MCF 10A (cell line): ENCODE results near the gene CITED4. TPM values are rescaled to one million over a fixed set of nuclear protein-coding genes. Genes with fewer than 3 reads are reported as not detected.

Experiments used
- BruUV-seq: library from RNA; stranded (reverse); fragments of 400-500 nt; replicated peaks from 2 replicates; lab custom pipeline; 2021; lab: Mats Ljungman, UMichigan
- CTCF ChIA-PET: fragments of 300-600 bp; sonication (Branson Sonifier 250); formaldehyde crosslinking; extraction: SDS; loops from one replicate; lab custom pipeline; 2021; ENCODE audit warnings: antibody characterized with exemption, inconsistent platforms; lab: Yijun Ruan, JAX
- POLR2A ChIA-PET: fragments of 300-600, 350-650 bp; sonication (Branson Sonifier 250); formaldehyde crosslinking; extraction: SDS; loops from one replicate; lab custom pipeline; 2020; ENCODE audit warnings: antibody characterized with exemption, inconsistent platforms; lab: Yijun Ruan, JAX
- DNase-seq: peaks from one replicate; pipeline ENCODE4 v3.0.0-alpha.2; 2018; ENCODE audit not compliant: unreplicated experiment
- H3K27ac Mint-ChIP-seq: one replicate; pipeline ENCODE4 v1.8.0; 2022; ENCODE audit warnings: mild to moderate bottlenecking, low read depth, mixed read lengths; ENCODE audit not compliant: unreplicated experiment
- H3K27me3 Mint-ChIP-seq: one replicate; pipeline ENCODE4 v1.8.0; 2022; ENCODE audit warnings: mixed read lengths; ENCODE audit not compliant: insufficient read depth, unreplicated experiment
- H3K36me3 Mint-ChIP-seq: one replicate; pipeline ENCODE4 v1.8.0; 2022; ENCODE audit warnings: mild to moderate bottlenecking, moderate library complexity, mixed read lengths; ENCODE audit not compliant: insufficient read depth, unreplicated experiment
- H3K4me1 Mint-ChIP-seq: one replicate; pipeline ENCODE4 v1.8.0; 2022; ENCODE audit warnings: mixed read lengths; ENCODE audit not compliant: insufficient read depth, unreplicated experiment
- H3K4me3 Mint-ChIP-seq: one replicate; pipeline ENCODE4 v1.8.0; 2022; ENCODE audit warnings: mild to moderate bottlenecking, moderate library complexity, mixed read lengths; ENCODE audit not compliant: unreplicated experiment
- H3K9me3 Mint-ChIP-seq: one replicate; pipeline ENCODE4 v1.8.0; 2022; ENCODE audit warnings: mixed read lengths; ENCODE audit not compliant: unreplicated experiment
- CTCF ChIP-seq: fragments of 200-600 bp; IDR thresholded peaks from one replicate; pipeline ENCODE4 v1.8.0; 2022; ENCODE audit warnings: antibody characterized with exemption, mild to moderate bottlenecking; ENCODE audit not compliant: unreplicated experiment
- intact Hi-C: fragments of 100-400 bp; cut with micrococcal nuclease; formaldehyde crosslinking; loops from 2 replicates; pipeline ENCODE4 v1.14.1; 2022
- total RNA-seq: library from RNA; stranded (reverse); gene quantifications from 2 replicates; pipeline ENCODE4 v1.2.3, GENCODE V29; 2022

CITED4 gene
- total RNA-seq, 1 experiment from 2014 or later: 43.5 TPM

- no peaks in the 10 kb centered on the region for H3K4me1 Mint-ChIP-seq
- no peak overlapping the region for H3K27ac Mint-ChIP-seq
- ChIA-PET POLR2A (interaction anchor here (1.4 kb wide), 1 partner anchor 104 kb away, joined by 5 read pairs; no protein-coding TSS in a partner anchor), CTCF (interaction anchor here (0.6 to 19.7 kb wide), 11 partner anchors 13 to 259 kb away, joined by 3 to 609 read pairs (median 4); no protein-coding TSS in a partner anchor)
- TF ChIP-seq CTCF: no peak
- H3K9me3 Mint-ChIP-seq: peaks cover 7% of the 10 kb centered on the region
- intact Hi-C loops: no loop called here
- BruUV-seq: no TSS peak
- H3K27me3 Mint-ChIP-seq: no peaks in the 10 kb centered on the region
- DNase-seq: no peak
- H3K36me3 Mint-ChIP-seq: no peaks in the 10 kb centered on the region
- no peak overlapping the region for H3K4me3 Mint-ChIP-seq
Observed at GRCh38 chr1:40847023-40847745, 15.0 kb downstream of the CITED4 start.

GRCh38 chr1:40845895-40846294 lies 16.3 kb downstream of the CITED4 start:
- CTCF ChIA-PET: interaction anchor here (19.7 kb wide), 1 partner anchor 101 kb away, joined by 609 read pairs; no protein-coding TSS in a partner anchor
- BruUV-seq: no TSS peak
- H3K4me1 Mint-ChIP-seq: no peaks in the 10 kb centered on the region

DNA sequence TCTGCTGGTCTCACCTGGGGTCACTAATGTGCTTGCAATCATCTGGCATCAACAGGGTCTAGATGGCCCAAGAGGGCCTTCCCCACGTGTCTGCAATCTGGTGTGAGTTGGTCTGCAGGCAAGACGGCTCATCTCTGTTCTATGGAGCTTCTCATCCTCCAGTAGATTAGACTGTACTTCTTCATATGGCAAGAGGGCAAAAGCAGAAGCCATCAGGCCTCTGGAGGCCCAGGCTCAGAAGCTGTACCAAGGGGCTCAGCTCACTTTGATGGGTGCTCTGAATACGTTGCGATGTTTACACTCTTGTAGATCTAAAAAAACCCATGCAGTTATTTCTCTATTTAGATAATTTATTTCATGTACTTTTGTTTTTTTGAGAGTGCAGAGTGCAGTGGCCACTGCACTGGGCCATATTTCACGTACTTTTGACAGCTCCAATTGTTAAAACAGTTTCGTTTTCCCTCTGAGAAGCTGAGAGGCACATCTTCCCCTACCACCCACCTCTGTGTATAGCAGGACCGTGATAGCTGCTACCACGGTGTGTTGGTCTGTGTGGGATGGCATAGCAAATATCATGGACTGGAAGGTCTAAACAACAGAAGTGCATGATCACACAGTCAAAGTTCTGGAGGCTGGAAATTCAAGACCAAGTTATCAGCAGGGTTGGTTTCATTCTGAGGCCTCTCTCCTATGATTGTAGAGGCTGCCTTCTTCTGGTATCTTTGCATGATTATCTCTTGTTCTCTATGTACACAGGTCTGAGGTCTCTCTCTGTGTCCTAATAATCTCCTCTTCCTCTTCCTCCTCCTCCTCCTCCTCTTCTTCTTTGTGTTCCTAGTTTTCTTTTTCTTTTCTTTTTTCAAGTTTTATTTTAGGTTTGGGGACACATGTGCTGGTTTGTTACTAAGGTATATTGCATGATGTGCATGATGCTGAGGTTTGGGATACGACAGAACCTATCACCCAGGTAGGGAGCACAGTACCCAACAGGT lies 17.0 kb downstream of the CITED4 start:
- POLR2A ChIA-PET: interaction anchor here (0.6 to 1.1 kb wide), 3 partner anchors 18 to 313 kb away, joined by 3 to 4 read pairs (median 3); no protein-coding TSS in a partner anchor
- no peaks in the 10 kb centered on the region for H3K36me3 Mint-ChIP-seq
- peaks cover 8% of the 10 kb centered on the region for H3K9me3 Mint-ChIP-seq
- no TSS peak for BruUV-seq
- no peak for TF ChIP-seq CTCF
- no peak overlapping the region for H3K4me3 Mint-ChIP-seq
- CTCF ChIA-PET: interaction anchor here (0.6 to 19.7 kb wide), 3 partner anchors 8 to 102 kb away, joined by 4 to 609 read pairs (median 5); no protein-coding TSS in a partner anchor
- H3K4me1 Mint-ChIP-seq: no peaks in the 10 kb centered on the region
- no peak overlapping the region for H3K27ac Mint-ChIP-seq
- intact Hi-C loops: no loop called here
- DNase-seq: no peak
- H3K27me3 Mint-ChIP-seq: no peaks in the 10 kb centered on the region

More at GRCh38 chr1:40845895-40846294, 16.3 kb downstream of the CITED4 start:
- TF ChIP-seq CTCF: no peak
- Mint-ChIP-seq H3K27ac (no peak overlapping the region), H3K4me3 (no peak overlapping the region), H3K27me3 (no peaks in the 10 kb centered on the region), H3K9me3 (peaks cover 8% of the 10 kb centered on the region), H3K36me3 (no peaks in the 10 kb centered on the region)
- DNase-seq: no peak
- POLR2A ChIA-PET: no interaction called here
- intact Hi-C loops: no loop called here
